ENCODE results near the gene PBRM1.

Gene PBRM1

GRCh38 chr3:52537726-52538421 is 147.8 kb downstream of the PBRM1 start:
- TF ChIP-seq ZFX (IDR thresholded peaks at IDR 0.05; ENCODE audit: borderline replicate concordance) (no peak), CTCF (IDR thresholded peaks at IDR 0.05) (no peak)
- H3K27ac ChIP-seq, result peak overlapping the region; percentile 94

- peak overlapping the region; percentile 94 for H3K27ac ChIP-seq
- TF ChIP-seq CTCF (IDR thresholded peaks at IDR 0.05), result 0 out of 2 replicates have a peak, but pooled peaks have one; percentile 2
- TF ChIP-seq ZFX (IDR thresholded peaks at IDR 0.05; ENCODE audit: borderline replicate concordance), result no peak
Measured at GRCh38 chr3:52537165-52537620, 148.5 kb downstream of the PBRM1 start.

GRCh38 chr3:52536369-52537164 is 149.1 kb downstream of the PBRM1 start, which contains the start of gene UQCC5:
UQCC5 (plus strand) TSS chr3:52536605; CDS start chr3:52536756, 151 bp downstream.
- peak within 1 kb of the TSS; percentile 94 for H3K27ac ChIP-seq
- TF ChIP-seq CTCF (IDR thresholded peaks at IDR 0.05) (no peak; the same call in 1 of the 2 replicates), ZFX (IDR thresholded peaks at IDR 0.05; ENCODE audit: borderline replicate concordance) (no peak)

GRCh38 chr3:52536112-52536368 is 149.7 kb downstream of the PBRM1 start:
- TF ChIP-seq CTCF (IDR thresholded peaks at IDR 0.05) (no peak), ZFX (IDR thresholded peaks at IDR 0.05; ENCODE audit: borderline replicate concordance) (no peak)
- peak overlapping the region; percentile 94 for H3K27ac ChIP-seq

- H3K27ac ChIP-seq, result peak overlapping the region; percentile 94
- TF ChIP-seq CTCF (IDR thresholded peaks at IDR 0.05) (no peak), ZFX (IDR thresholded peaks at IDR 0.05; ENCODE audit: borderline replicate concordance) (no peak)
Measured at GRCh38 chr3:52535411-52536111, 150.2 kb downstream of the PBRM1 start.

GRCh38 chr3:52534281-52535183 is 151.2 kb downstream of the PBRM1 start:
- TF ChIP-seq ZFX (IDR thresholded peaks at IDR 0.05; ENCODE audit: borderline replicate concordance) (no peak), CTCF (IDR thresholded peaks at IDR 0.05) (no peak)
- H3K27ac ChIP-seq, result peak overlapping the region; percentile 94

Measured in 22Rv1 (cell line).